LoVo (cell line): ENCODE data around the gene DNHD1.

Experiments
- DNase-seq: peaks from one replicate; pipeline ENCODE4 v3.0.0-alpha.2; 2016; ENCODE audit warnings: low spot score

DNHD1 gene

DNA sequence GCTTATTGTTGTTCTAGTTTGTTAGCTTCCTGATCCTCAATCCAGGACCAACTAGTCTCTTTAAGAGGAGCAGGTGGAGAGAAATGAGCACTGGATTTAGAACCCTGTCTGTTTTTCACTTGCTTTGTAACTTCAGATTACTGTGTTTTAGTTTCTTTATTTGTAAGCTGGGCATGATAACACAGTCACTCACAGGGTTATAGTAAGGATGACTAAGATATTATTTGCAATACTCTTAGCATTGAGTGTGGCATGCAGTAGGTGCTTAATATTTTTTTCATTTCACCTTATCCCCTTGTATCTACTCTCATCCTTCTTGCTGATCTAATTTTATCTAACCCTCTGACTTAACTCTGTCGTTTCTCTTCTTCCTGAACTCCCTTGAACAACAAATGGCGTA is 33.8 kb downstream of the DNHD1 start:
- DNase-seq: no peak

DNA sequence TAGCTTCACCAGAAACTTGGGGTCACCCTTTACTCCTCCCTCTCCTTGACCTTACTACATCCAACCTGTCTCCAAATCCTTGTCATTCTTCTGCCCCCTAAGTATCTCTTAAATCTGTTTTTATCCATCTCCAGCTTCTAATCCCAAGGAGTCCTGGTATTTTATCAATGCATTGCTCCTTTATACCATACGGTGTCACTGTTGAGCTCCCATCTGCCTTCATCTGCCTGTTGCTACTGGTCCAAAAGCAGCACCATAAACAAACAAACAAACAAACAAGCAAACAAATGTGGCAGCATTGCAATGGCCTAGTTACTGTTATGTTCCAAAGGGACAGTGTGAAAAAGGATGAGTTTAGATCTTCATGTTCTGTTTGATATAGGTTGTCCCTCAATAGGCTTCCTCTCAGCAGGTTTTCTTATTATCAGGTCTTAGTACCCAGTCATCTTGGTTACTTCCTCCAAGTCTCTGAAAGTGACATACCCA is 34.2 kb downstream of the DNHD1 start:
- peak; percentile 47 for DNase-seq

DNA sequence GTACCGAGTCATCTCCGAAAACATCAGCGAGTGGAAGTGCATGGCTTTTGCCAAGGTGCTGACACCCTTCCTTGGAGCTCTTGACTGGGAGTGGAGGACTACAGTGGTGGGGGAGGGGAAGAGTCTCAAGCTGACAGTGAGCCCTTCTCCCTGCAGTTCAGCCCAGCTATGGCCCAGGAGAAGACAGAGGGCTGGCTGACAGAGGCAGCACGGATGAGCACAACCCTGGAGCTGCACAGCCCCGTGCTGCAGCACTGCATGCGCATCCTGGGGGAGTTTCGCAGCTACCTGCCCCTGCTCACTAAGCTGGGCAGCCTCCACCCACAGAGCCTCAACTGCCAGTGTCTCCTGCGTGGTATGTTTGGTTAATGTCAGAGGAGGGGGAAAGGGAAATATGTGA is 41.4 kb downstream of the DNHD1 start:
- no peak for DNase-seq

GRCh38 chr11:6538945-6539344 is 41.9 kb downstream of the DNHD1 start:
- DNase-seq: no peak

DNA sequence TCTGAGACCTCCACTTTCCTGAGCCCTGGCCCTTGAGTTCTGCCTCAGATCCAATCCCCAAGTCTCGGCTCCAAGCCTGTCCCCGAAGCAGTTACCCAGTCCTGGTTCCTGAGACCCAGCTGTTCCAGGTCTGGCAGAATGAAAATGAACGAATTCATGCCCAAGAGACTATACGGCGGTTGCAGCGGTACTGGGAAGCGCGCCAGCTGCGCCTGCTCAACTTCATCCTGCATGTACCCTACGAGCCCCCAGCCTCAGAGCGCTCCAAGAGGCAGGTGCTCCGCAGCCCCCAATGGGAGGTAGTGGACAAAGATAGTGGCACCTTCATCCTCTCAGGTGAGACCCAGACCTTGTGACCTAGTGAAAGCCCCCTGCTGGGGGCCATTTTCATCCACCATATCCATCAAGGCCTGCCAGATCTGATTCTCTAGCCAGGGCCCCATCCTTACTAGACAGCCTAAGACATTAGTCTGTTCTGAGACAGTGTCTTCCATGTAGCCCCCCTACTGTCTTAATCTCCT is 42.7 kb downstream of the DNHD1 start:
- DNase-seq: no peak

- no peak for DNase-seq
Measured at GRCh38 chr11:6541356-6541755, 44.3 kb downstream of the DNHD1 start.

DNA sequence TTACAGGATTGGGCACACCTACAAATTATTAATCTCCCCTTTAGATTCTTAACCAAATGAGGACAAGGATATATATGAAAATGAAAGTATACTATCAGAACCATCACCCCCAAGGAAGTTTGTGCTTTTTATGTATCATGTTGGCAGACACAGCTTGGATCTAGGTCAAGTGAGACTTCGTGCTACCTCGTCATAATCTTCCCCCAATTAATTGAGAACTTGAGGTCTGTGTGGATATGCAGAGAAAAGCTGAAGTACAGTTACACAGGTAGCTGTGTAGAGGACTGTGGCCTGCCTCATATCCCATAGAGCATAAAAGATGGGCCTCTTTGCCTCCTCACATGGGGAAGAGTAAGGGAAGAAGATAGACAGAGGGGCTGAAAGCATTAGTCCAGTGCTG is 45.6 kb downstream of the DNHD1 start:
- no peak for DNase-seq

GRCh38 chr11:6544921-6545850 is 48.1 kb downstream of the DNHD1 start:
- DNase-seq: no peak

- DNase-seq: no peak
Measured at GRCh38 chr11:6545917-6546605, 49.0 kb downstream of the DNHD1 start.

DNA sequence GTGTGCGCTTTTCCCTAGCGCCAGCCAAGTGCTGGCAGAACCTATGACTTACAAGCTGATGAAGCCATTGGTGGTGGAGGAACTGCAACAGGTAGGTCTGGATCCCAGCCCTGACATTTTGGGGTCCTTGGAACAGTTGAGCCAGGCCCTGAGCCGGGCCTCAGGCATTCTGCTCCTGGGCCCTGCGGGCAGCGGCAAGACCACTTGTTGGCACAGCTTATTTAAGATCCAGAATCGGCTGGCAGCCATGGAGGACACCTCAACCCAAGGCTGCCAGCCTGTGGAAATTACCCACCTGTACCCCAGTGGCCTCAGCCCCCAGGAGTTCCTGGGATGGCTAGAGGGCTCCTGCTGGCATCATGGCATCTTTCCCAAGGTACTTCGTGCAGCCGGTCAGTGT is 49.7 kb downstream of the DNHD1 start:
- DNase-seq: no peak

DNA sequence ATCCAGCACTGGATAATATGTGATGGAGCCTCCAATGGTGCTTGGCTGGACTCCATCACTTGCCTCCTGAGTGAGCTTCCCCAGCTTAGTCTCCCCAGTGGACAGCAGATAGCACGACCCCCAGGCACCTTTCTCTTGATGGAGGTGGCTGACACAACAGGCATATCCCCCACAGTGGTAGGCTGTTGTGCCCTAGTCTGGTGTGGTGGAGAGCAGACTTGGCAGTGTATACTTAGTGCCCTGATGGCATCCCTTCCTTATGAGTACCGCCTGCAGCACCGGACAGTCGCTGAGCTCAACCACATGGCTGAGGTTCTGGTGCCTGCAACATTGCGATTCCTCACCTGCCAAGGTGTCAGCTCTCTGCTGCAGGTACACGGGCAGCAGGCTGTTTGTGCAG is 50.1 kb downstream of the DNHD1 start:
- no peak for DNase-seq

GRCh38 chr11:6548121-6548520 is 51.0 kb downstream of the DNHD1 start:
- DNase-seq: no peak

GRCh38 chr11:6548641-6549040 is 51.6 kb downstream of the DNHD1 start:
- DNase-seq: no peak

- DNase-seq: no peak
Measured at GRCh38 chr11:6553634-6554033, 56.6 kb downstream of the DNHD1 start.

- no peak for DNase-seq
Measured at GRCh38 chr11:6554828-6555706, 58.0 kb downstream of the DNHD1 start.

- no peak for DNase-seq
Measured at GRCh38 chr11:6556139-6556949, 59.3 kb downstream of the DNHD1 start.

GRCh38 chr11:6557063-6557462 is 60.0 kb downstream of the DNHD1 start:
- no peak for DNase-seq

DNA sequence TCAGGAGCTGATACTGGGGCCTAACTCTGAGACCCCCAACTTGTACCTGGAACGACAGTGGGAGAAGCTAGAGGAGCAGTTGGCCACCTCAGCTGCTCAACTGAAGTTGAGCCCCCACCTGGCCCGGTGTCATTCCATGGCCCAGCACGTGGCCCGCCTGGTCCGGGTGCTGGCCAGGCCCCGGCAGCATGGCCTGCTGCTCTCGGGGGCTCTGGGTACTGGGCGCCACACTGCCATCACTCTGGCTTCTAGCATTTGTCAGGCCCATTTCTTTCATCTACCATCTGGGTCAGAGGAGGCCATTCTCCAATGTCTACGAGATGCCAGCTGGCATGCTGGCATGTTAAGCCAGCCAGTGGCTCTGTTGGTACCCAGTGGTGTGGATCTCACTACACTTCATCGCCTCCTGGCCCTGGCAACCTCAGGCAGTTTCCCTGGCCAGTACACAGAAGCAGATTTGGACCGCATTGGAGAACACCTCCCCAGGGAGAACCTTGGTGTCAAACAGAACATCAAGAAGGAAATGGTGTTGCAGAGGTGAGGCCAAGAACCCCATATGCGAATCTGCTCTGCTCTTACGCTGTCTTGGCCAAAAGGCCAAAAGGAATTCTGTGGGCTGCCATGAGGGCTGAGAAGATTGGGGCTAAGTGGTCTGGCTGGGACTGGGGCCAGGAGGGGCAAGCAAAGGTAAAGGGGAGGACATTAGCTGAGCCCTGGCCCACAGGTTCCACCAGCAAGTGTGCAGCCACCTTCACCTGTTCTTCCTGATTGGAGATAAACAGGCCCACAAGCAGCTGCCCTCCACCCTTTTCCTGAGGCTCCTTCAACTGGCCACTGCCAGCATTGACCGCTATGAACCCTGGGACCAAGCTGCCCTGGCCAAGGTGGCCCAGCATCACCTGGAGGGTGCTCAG is 60.9 kb downstream of the DNHD1 start:
- no peak for DNase-seq

- DNase-seq: no peak
Measured at GRCh38 chr11:6559369-6559768, 62.3 kb downstream of the DNHD1 start.

DNA sequence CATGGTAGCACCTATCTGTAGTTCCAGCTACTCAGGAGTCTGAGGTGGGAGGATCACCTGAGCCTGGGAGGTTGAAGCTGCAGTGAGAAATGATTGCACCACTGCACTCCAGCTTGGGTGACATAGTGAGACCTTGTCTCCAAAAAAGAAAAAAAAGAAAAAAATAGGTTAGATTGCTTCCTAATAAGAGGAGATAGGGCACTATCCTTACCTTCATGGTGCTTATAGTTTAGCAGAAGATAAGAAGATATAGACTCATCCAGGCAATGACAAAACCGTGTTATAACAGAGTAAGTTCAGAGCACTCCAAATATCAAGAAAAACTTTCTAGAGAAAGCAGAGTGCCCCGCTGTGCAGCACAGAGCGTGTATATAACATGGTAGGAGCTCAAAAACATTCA is 64.2 kb downstream of the DNHD1 start:
- no peak for DNase-seq
